ENCODE measurements around the gene GJA4.

DNA sequence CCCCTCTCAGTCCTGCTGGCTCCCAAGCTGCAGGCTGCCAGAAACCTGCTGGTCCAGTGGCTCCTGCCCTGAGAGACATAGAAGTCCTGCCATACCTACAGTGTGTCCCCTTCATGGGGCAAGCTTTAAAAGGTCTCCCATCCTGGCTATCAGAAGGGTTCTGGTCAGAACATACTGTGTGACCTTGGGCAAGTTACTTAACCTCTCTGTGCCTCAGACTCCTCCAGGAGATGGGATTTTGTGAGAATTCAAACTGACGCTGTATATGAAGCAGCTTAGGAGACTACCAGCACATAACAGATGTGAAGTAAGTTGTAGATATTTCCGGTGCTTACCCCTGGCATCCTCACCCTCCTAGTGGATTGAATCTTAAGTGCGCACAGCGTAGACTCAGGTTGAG is 46.7 kb upstream of the GJA4 start:
- TF ChIP-seq, protein P1, sequence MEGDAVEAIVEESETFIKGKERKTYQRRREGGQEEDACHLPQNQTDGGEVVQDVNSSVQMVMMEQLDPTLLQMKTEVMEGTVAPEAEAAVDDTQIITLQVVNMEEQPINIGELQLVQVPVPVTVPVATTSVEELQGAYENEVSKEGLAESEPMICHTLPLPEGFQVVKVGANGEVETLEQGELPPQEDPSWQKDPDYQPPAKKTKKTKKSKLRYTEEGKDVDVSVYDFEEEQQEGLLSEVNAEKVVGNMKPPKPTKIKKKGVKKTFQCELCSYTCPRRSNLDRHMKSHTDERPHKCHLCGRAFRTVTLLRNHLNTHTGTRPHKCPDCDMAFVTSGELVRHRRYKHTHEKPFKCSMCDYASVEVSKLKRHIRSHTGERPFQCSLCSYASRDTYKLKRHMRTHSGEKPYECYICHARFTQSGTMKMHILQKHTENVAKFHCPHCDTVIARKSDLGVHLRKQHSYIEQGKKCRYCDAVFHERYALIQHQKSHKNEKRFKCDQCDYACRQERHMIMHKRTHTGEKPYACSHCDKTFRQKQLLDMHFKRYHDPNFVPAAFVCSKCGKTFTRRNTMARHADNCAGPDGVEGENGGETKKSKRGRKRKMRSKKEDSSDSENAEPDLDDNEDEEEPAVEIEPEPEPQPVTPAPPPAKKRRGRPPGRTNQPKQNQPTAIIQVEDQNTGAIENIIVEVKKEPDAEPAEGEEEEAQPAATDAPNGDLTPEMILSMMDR (IDR thresholded peaks at IDR 0.05; ENCODE audit: poor library complexity, severe bottlenecking) = no peak
- TF ChIP-seq TAF1 (IDR thresholded peaks at IDR 0.05; ENCODE audit: low read depth) = no peak
- TF ChIP-seq POLR2AphosphoS5 (IDR thresholded peaks at IDR 0.05) = no peak
- TF ChIP-seq SMC3 (conservative IDR thresholded peaks at IDR 0.05; ENCODE audit: poor library complexity) = no peak
- no peak for TF ChIP-seq EP300 (conservative IDR thresholded peaks at IDR 0.05; ENCODE audit: poor library complexity, severe bottlenecking)
- TF ChIP-seq, protein P2, sequence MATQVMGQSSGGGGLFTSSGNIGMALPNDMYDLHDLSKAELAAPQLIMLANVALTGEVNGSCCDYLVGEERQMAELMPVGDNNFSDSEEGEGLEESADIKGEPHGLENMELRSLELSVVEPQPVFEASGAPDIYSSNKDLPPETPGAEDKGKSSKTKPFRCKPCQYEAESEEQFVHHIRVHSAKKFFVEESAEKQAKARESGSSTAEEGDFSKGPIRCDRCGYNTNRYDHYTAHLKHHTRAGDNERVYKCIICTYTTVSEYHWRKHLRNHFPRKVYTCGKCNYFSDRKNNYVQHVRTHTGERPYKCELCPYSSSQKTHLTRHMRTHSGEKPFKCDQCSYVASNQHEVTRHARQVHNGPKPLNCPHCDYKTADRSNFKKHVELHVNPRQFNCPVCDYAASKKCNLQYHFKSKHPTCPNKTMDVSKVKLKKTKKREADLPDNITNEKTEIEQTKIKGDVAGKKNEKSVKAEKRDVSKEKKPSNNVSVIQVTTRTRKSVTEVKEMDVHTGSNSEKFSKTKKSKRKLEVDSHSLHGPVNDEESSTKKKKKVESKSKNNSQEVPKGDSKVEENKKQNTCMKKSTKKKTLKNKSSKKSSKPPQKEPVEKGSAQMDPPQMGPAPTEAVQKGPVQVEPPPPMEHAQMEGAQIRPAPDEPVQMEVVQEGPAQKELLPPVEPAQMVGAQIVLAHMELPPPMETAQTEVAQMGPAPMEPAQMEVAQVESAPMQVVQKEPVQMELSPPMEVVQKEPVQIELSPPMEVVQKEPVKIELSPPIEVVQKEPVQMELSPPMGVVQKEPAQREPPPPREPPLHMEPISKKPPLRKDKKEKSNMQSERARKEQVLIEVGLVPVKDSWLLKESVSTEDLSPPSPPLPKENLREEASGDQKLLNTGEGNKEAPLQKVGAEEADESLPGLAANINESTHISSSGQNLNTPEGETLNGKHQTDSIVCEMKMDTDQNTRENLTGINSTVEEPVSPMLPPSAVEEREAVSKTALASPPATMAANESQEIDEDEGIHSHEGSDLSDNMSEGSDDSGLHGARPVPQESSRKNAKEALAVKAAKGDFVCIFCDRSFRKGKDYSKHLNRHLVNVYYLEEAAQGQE (IDR thresholded peaks at IDR 0.05; ENCODE audit: borderline replicate concordance) = no peak
- TF ChIP-seq MXI1 (conservative IDR thresholded peaks at IDR 0.05; ENCODE audit: poor library complexity, severe bottlenecking) = no peak
- TF ChIP-seq RAD21 (conservative IDR thresholded peaks at IDR 0.05) = no peak

Measured in neural cell (in vitro differentiated cells).